NCI-H1436 (cell line): Measurements from ENCODE around the gene EIF4ENIF1.
"Not testable (repeated sequence)": the region's sequence is repeated elsewhere in the genome, so short reads cannot be mapped to it uniquely, and the experiment has no call there.

ENCODE experiments used
- DNase-seq: peaks from one replicate; lab custom pipeline; 2025; lab: John Stamatoyannopoulos, UW

The EIF4ENIF1 gene

GRCh38 chr22:31491218-31491962 lies 1.7 kb upstream of the EIF4ENIF1 start:
- no peak for DNase-seq

DNA sequence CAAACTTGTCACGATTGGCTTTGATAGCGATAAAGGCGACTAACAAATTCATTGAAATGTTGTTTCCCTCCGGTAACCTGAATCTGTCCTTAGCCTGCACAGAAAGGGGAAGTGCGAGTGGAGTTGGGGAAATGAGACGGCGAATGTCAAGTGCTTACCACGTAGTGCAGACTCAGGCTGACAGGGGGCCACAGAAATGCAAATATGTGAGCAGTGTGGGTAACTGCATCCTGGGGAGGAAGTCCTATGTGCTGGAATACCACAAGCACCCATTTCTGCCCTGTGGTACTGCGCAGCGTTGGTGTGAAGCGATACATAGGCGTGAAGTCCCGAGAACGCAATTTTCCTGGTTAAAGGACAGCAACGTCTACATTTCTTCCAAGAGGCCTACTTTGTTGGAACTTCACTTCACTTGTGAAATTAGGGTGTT lies 869 bp upstream of the EIF4ENIF1 start:
- no peak for DNase-seq

DNA sequence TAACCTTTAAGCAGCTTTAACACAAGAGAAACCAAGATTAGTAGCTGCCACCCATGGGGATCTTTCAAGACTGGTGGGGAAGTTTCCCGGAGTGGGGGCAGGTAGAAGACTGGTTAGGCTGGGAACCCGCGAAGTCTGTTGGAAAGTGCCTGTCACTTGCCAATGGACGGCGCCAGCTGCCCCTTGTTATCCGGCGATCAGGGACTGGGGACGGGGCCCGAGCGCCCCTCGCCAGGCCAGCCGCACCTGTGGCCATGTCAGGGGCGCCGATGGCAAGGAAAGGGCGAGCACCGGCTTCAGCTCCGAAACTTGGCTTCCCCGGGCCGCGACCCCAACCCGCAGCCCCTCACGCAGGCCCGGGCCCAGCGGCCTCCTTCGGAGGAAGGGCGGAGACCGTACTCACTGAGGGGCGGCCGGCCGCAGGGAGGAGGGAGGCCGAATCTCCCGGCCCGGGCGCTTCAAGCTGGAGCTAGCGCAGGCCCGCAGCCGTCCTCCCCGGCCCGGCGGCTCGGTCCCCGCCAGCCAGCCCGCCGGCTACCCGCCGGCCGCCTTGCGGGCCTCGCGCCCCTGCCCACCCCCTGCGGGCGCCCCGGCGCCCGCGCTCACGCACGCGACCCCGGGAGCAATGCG lies 539 bp downstream of the EIF4ENIF1 start:
- DNase-seq, result no peak

DNA sequence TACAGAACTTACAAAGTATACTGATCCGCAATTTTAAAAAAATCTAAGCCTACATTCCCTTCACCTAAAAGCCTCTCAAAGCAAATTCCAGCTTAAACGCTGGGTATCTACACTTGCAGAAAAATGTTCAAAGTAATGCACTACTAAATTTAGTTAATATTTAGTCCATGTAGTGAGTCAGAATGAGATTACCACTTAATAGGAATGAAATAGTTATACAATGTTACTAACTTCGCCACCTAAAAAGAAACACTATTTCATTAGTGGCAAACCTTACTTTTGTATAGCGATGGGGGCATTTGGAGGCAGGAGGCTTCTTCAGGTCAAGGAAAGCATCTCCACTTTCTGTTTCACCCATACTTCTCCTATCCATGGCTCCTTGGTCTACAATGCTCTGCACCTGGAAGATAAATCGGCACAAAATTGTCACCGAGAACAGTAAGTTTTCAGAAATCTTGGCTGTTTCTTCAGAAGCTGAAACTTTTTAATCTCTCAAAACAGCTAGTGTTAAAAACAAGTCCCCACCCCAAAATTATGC lies 1.2 kb downstream of the EIF4ENIF1 start:
- DNase-seq, result no peak

- no peak for DNase-seq
These were observed 2.7 kb downstream of the EIF4ENIF1 start for GRCh38 chr22:31486951-31487350.

DNA sequence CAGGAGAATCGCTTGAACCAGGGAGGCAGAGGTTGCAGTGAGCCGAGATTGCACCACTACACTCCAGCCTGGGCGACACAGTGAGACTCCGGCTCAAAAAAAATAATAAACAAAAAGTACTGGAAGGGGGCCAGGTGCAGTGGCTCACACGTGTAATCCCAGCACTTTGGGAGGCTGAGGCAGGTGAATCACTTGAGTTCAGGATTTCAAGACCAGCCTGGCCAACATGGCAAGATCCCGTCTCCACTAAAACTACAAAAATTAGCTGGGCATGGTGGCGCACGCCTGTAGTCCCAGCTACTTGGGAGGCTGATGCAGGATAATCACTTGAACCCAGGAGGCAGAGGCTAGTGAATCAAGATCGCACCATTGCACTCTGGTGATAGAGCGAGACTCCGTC lies 3.3 kb downstream of the EIF4ENIF1 start:
- DNase-seq, result not testable (repeated sequence)

DNA sequence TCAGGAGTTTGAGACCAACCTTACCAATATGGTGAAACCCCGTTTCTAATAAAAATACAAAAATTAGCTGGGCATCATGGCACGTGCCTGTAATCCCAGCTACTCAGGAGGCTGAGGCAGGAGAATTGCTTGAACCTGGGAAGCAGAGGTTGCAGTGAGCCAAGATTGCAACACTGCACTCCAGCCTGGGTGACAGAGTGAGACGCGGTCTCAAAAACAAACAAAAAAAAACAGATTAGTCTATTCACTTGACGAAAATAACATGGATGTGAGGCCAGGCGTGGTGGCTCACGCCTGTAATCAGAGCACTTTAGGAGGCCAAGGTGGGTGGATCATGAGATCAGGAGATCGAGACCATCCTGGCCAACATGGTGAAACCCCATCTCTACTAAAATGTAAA lies 7.2 kb downstream of the EIF4ENIF1 start:
- not testable (repeated sequence) for DNase-seq

DNA sequence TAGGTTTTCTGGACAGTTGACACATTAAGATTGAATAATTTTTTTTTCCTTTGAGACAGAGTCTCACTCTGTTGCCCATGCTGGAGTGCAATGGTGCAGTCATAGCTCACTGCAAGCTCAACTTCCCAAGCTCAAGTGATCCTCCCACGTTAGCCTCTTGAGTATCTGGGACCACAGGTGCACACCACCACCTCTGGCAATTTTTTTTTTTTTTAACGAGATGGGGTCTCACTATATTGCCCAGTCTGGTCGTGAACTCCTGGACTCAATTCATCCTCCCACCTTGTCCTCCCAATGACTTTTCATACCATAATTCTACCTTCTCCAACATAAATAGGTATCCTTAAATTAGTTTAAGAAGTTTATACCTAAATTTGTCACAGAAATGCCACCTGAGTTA lies 8.5 kb downstream of the EIF4ENIF1 start:
- DNase-seq, result no peak

DNA sequence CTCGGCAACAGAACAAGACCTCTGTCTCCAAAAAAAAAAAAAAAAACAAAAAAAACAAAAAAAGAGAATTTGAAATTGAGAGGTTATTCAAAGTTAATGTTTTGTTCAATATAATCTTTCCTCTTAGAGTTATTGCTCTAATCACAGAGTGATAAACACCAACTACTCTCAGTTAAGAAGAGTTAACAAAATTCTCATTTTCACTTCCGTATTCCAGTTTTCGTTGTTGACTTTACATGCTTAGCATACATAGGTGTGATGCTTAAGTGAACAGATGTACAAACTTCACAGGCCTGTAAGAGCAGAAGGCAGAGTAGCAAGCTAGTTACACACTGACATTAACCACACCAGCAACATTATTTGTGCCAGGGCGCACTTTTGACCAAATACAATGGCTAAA lies 12.3 kb downstream of the EIF4ENIF1 start:
- no peak for DNase-seq

DNA sequence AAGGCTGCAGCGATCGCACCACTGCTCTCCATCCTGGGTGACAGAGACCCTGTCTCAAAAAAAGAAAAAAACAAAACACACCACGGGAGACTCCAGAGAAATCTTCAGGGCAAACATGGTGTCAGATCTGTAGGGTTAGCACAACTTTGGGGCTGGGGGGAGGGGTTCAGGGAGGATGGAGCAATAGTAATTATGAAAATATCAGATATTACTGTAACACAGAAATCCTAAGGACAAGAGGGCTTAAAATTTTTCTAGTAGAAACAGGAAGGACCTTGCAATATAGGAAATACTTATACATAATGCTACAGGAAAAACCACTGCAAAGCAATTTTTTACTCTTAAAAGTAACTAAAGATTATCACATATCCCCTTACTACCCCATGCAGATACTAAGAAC lies 13.8 kb downstream of the EIF4ENIF1 start:
- no peak for DNase-seq

DNA sequence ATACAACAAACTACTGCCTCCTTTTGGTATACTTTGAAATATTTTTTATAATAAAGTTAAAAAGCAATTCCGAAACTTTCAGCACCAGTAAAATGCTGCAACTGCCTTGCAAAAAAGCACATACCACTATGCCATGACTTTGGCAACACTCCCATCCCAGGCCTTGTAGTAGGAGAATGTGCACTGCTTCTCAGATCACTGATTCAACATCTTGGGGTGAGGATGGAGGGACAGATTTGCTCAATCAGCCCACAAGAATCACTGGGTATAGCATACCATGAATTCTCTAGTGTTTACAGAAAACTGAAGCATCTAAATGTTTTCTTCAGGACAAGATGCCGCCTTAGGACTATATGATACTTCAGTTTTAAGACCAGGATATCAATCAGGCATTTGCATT lies 14.9 kb downstream of the EIF4ENIF1 start:
- DNase-seq, result no peak

GRCh38 chr22:31465307-31465706 lies 24.3 kb downstream of the EIF4ENIF1 start:
- no peak for DNase-seq

DNA sequence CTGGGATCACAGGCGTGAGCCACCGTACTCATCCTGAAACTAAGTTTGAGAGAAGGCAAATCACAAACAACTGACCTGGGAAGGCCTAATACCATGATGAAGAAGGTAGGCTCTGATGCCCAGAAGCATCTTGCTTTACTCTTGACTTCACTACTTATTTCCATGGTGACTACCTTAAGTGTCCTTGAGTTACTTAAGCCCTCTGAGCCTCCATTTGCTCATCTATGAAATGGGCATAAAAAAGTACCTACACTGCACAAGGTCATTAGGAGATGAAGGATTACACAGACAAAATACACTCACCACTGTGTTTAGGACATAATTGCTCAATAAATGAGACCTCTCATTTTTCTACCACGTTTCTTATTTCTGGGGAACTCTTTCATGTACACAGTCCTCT lies 27.9 kb downstream of the EIF4ENIF1 start:
- DNase-seq, result no peak

DNA sequence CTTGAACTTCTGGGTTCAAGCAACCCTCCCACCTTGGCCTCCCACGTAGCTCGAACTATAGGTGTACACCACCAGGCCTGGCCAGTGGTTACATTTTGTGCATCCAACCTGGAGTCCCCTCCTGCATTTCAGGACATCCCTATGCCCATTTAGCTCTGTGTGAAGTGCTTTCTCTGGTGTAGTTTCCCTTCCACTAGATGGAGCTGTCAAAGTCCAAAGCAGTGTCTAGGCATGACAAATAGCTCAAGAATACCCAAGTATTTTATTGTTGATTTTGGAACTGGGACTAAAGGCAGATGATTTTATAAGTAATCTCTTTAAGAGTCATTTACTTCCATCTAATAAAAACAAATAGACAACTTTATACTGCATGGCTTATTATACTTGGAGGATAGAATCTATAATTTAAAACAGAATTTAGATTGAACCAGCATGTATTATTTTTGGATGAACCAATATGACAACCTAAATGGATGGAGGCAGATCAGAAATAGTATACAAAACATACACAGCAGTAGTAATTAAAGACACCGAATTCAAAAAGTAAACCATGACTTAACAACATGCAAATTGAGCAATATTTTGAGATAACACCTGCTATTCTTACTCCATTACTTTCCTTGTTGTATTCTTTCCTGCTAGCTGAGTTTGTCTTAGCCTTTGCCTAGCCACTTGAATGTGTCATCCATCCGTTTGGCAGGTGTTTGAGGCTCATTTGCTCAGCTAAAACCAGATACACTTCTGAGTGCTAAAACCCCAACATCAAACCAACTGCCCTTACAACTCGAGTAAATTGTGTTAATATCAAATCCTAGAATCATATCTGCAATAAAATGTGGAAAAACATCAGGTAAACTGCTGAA lies 37.7 kb downstream of the EIF4ENIF1 start:
- no peak for DNase-seq

- no peak for DNase-seq
These were observed 40.1 kb downstream of the EIF4ENIF1 start for GRCh38 chr22:31449506-31449905.

DNA sequence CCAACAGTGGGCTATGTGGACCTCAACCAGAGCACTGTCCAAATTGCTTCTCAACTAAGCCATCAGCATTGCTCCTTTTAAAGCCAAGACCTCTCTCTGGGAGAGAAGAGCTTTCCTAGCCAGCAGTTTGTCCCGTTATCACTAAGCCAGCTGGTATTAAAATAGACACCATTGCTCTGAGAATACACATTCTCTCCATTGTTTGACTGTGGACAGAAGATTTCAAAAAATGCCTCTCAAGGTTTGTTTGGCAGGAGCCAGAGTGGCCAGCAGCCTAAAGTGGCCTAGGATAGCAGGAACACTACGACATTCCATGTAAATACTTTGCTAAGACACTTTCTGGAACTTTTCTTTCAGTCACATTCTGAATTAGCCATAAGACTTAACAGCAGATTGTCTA lies 41.3 kb downstream of the EIF4ENIF1 start:
- DNase-seq, result no peak

DNA sequence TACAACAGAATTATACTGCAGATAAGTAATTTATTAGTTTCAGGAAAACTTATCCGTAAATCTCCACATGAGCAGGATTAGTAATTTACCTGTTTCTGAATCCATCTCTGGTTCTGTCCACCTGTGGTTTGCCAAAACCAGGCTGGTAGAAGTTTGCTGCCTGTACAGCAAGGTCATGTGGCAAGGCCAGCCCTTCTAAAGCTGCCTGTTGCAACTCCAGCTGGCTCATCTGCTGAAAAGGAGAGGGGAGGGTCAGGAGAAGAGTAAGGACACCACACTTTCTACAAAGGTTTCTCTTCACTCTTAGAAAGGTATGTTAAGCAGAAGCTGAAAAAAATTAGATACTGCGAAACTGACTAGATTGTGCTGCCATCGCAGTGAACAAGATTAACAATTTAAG lies 42.3 kb downstream of the EIF4ENIF1 start:
- no peak for DNase-seq

GRCh38 chr22:31446767-31447166 lies 42.9 kb downstream of the EIF4ENIF1 start:
- DNase-seq, result no peak

GRCh38 chr22:31446208-31446607 lies 43.4 kb downstream of the EIF4ENIF1 start:
- DNase-seq, result no peak

DNA sequence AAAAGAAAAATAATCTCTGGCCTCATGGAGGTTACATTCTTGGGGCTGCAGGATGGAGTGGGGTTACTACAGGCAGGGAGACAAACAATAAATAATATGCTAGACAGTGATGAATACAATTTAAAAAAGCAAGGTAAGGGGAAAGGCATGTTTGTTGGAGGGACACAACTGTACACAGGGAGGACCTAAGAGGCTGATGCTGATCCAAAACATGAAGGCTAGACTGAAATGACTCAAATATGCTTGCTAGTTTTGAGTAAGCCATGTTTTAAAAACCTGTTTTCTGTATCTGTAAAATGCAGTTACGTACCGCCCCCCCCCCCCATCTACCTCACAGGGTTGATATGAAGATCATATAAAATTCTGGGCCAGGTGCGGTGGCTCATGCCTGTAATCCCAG lies 44.0 kb downstream of the EIF4ENIF1 start:
- DNase-seq, result no peak

GRCh38 chr22:31443516-31443915 lies 46.1 kb downstream of the EIF4ENIF1 start:
- DNase-seq, result no peak

DNA sequence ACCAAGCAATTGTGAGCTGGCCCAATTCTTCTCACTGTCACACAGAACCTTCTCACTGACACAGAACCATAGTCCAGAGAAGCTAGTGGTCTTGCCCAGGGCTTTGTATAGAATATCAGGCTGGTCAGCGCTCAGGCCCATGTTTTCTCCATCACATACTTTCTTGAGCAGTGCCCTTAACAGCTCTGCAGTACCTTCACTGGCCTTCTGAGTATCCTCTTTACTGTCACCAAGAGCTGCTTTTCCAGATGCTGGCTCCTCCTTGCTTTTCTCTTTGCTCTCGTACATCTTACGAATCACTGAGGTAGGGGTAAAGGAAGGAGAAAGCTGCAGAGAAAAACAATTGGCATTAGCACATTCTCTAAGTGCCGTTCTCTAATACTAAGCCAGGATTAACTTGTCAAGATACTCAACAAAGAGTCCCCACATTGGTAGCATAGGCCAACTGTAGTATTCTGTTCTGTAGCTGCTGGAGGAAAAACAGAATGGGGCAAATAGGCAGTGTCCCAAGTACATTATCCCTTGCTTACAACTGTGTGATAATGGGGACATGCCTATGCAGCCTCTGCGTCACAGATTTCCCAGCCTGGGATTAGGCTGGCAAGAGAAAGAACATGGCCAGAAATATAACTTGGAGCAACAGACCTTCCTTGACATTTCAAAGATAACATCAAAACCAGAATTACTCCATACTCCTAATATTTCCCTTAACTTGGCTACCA lies 46.7 kb downstream of the EIF4ENIF1 start:
- no peak for DNase-seq
